Lung (tissue), 12 donors: ENCODE data around the gene ALPK3. TPM values are rescaled to one million over a fixed set of nuclear protein-coding genes. Genes with fewer than 3 reads are reported as not detected.

Experiments used
- ATAC-seq: fragments of 200-7000 bp; cut with Tn5 transposase; one replicate; pipeline ENCODE4 v1.9.1; 2020; ENCODE audit warnings: moderate number of reproducible peaks; ENCODE audit not compliant: insufficient read depth, low FRiP score
- DNase-seq, 3 donors: peaks; one replicate each; pipeline ENCODE4 v3.0.0-alpha.2; 2013 to 2017
- H3K27ac ChIP-seq, 2 donors: one replicate each; pipeline ENCODE4 v1.5.1; 2013; ENCODE audit warnings: mild to moderate bottlenecking in 2 of 2, moderate library complexity in 2 of 2, control low read depth in 1 of 2, inconsistent platforms in 1 of 2, low read depth in 1 of 2, low read length in 1 of 2
- H3K27me3 ChIP-seq, 3 donors: one replicate each; pipeline ENCODE4 v1.5.1; 2013; ENCODE audit warnings: low read length in 2 of 3; ENCODE audit not compliant: control insufficient read depth in 3 of 3, insufficient read depth in 3 of 3
- H3K36me3 ChIP-seq, 4 donors: one replicate each; pipeline ENCODE4 v1.5.1; 2013; ENCODE audit warnings: low read length in 4 of 4, mild to moderate bottlenecking in 1 of 4, moderate library complexity in 1 of 4; ENCODE audit not compliant: control insufficient read depth in 4 of 4, insufficient read depth in 4 of 4
- H3K4me1 ChIP-seq, 5 donors: one replicate each; pipeline ENCODE4 v1.5.1; 2013; ENCODE audit warnings: low read length in 5 of 5, mild to moderate bottlenecking in 2 of 5, moderate library complexity in 1 of 5; ENCODE audit not compliant: control insufficient read depth in 5 of 5, insufficient read depth in 5 of 5
- H3K4me3 ChIP-seq: one replicate; pipeline ENCODE4 v1.5.1; 2013; ENCODE audit warnings: mild to moderate bottlenecking, control low read depth, moderate library complexity
- H3K9ac ChIP-seq, 2 donors: one replicate each; pipeline ENCODE4 v1.5.1; 2013; ENCODE audit warnings: low read length in 2 of 2, control low read depth in 1 of 2; ENCODE audit not compliant: insufficient read depth in 1 of 2
- H3K9me3 ChIP-seq, 4 donors: one replicate each; pipeline ENCODE4 v1.5.1; 2013; ENCODE audit warnings: low read length in 3 of 4, mild to moderate bottlenecking in 1 of 4, moderate library complexity in 1 of 4; ENCODE audit not compliant: control insufficient read depth in 4 of 4, insufficient read depth in 3 of 4
- CTCF ChIP-seq: IDR thresholded peaks from 2 replicates; pipeline ENCODE4 v1.5.1; 2012; ENCODE audit warnings: mild to moderate bottlenecking; ENCODE audit errors: control extremely low read depth, extremely low read depth
- WGBS, 2 donors: extraction: QIAGEN DNeasy Blood & Tissue Kit; methylation state at CpG; one replicate each; pipeline ENCODE4 v1.1.7; 2013; 5-methylcytosine and 5-hydroxymethylcytosine counted together
- polyA plus RNA-seq, 2 donors: library from polyadenylated mRNA; stranded (reverse); fragments of 200-250 nt; gene quantifications; one replicate each; pipeline ENCODE4 v1.2.1, GENCODE V29; 2013
- total RNA-seq, 2 donors: library from RNA; depleted of rRNA in 1 of 2; stranded (reverse); fragments of >200 nt in 1 of 2; gene quantifications; one replicate each; pipeline ENCODE4 v1.2.1, GENCODE V29; 2014 to 2021
- donor health status: control.
- donor health status: control.
- donor health status: Bipolar disorder and iron deficiency.
- donor health status: healthy.
- donor health status: DM: yes; HTN: yes; CAD: no.

The ALPK3 gene
- total and polyA plus RNA-seq, 4 donors, result 3.1 to 12.2 (median 6.2) TPM

- WGBS, 2 donors, result 91 to 96% methylated on average over 15 of the region's 15 CpGs
- DNase-seq (no peak), ATAC-seq (no peak)
- H3K27ac ChIP-seq, result no peak overlapping the region
- H3K4me3 ChIP-seq, result no peak overlapping the region
- no peak overlapping the region for H3K9ac ChIP-seq
- no peaks in the 10 kb centered on the region for H3K27me3 ChIP-seq
- no peak for TF ChIP-seq CTCF
- peaks cover 0 to 7% (median 0%) of the 10 kb centered on the region in 5 donors for H3K4me1 ChIP-seq
- no peaks in the 10 kb centered on the region for H3K36me3 ChIP-seq
- peaks cover 0 to 3% (median under 1%) of the 10 kb centered on the region in 4 donors for H3K9me3 ChIP-seq
Observed at GRCh38 chr15:84905016-84905916, 88.1 kb downstream of the ALPK3 start.

DNA sequence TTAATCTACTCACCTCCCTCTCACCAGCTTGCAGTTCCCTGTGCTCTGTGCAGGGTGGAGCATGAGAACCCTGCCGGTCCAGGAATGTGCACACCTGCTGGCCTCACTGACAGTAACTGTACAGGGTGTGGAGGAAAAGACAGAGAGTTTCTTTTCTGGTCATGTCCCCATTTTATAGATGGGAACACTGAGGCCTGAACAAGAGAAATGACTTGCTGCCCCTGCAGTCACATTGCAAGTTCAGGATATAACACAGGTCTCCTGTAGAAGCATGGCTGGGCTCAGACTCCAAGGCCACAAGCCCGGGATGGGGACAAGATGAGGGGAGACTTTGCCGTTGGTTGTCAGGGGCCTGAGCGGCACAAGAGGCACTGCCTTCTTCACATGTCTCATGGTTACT is 90.6 kb downstream of the ALPK3 start:
- no peak overlapping the region for H3K4me3 ChIP-seq
- ATAC-seq (no peak), DNase-seq (no peak)
- 93 to 97% methylated on average over 4 of the region's 4 CpGs for WGBS, 2 donors
- no peaks in the 10 kb centered on the region for H3K27me3 ChIP-seq
- no peak overlapping the region for H3K27ac ChIP-seq
- H3K36me3 ChIP-seq, result no peaks in the 10 kb centered on the region
- no peak overlapping the region for H3K9ac ChIP-seq
- no peak for TF ChIP-seq CTCF
- H3K4me1 ChIP-seq, result peaks cover 0 to 17% (median 0%) of the 10 kb centered on the region in 5 donors
- no peaks in the 10 kb centered on the region for H3K9me3 ChIP-seq

DNA sequence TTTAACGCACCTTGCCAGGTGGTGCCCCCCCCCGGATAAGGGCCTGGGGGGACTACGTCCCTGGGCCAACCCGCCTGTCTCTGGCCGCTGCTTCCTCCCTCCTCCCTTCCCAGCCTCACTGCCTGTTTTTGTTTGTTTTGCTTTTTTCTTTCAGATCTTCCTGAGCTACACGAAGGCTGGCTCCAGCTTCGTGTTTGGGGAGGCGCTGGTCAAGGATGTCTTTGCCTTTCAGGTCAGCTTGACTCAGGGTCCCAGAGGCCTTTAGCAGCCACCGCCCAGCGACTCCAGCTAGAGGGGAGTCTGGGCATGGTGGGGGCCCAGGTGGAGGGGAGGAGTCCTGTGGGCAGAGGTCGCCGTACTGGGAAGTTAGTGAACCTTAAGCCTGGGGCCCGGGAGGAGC is 91.4 kb downstream of the ALPK3 start:
- 66 to 78% methylated on average over 13 of the region's 13 CpGs for WGBS, 2 donors
- no peaks in the 10 kb centered on the region for H3K9me3 ChIP-seq
- no peak for TF ChIP-seq CTCF
- DNase-seq, result no peak
- no peak overlapping the region for H3K9ac ChIP-seq
- no peak for ATAC-seq
- H3K27me3 ChIP-seq, result no peaks in the 10 kb centered on the region
- H3K4me1 ChIP-seq, result peaks cover 0 to 25% (median 0%) of the 10 kb centered on the region in 5 donors
- no peak overlapping the region for H3K27ac ChIP-seq
- H3K4me3 ChIP-seq, result no peak overlapping the region
- no peaks in the 10 kb centered on the region for H3K36me3 ChIP-seq
